GM21447 (cell line): ENCODE measurements around the gene A1CF.
"Not testable (repeated sequence)": the region's sequence is repeated elsewhere in the genome, so short reads cannot be mapped to it uniquely, and the experiment has no call there.

Experiments used
- ATAC-seq: cut with Tn5 transposase; IDR thresholded peaks from one replicate; pipeline ENCODE4 v1.9.1; 2021; ENCODE audit not compliant: unreplicated experiment

Gene A1CF

DNA sequence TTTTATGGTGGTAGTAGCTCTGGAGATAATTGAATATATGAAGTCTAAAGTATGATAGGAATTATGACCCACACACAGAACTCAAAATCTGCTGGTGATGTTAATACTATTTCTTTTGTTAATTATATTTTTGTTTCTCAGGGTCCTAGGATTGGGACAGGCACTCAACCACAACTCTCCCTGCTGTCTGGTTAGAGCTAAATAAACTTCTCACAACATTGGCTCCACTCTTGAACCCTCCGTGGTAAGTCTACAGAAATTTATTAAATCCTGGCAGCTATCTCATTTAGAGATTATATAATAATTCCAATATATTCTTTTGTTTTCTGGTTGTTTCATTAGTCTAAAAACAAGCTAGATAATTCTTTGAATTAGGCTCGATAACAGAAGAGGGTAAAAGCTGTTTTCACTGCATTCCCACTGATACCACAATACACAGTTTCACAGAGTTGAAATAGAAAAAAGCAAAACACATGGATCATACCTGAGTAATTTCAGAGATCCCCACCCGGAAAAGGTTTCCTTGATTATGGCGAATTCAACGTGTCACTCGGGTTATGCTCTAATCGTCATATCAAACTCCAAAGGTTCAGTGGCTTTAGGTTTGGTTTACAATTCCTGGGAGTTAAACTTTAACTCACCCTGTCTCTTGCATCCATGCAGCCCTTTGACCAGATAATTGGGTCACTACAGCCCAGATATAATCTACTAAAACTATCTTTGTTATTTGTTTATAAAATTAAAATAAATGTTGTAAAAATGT, at the start of gene A1CF:
TSS of gene A1CF (minus strand) at position 531 of the 763 bp plus-strand sequence. CDS start 25,687 bp downstream, outside the sequence.
- ATAC-seq = no peak

DNA sequence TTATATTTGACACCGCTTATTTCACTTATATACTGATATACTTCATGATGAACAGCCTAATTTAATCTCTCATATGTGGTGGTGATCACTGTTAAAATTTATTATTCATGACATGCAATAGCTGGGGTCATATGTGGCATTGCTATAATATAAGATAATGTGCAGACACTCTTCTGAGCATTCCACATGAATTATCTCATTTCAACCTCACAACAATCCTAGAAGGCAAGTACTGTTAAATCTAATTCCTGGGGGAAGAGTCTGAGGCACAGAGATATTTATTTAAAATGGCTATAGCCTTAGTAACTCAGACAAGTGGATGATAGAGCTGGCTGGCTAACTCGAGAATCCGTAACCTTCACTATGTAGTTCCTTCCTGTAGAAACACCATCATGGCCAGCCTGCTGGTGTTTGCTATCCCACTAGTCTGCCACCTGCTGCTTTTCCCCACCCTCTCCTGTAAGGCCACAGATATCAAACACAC, 46.6 kb upstream of the A1CF start:
- ATAC-seq = no peak

- ATAC-seq = no peak
These were observed 44.2 kb upstream of the A1CF start for GRCh38 chr10:50929670-50930069.

DNA sequence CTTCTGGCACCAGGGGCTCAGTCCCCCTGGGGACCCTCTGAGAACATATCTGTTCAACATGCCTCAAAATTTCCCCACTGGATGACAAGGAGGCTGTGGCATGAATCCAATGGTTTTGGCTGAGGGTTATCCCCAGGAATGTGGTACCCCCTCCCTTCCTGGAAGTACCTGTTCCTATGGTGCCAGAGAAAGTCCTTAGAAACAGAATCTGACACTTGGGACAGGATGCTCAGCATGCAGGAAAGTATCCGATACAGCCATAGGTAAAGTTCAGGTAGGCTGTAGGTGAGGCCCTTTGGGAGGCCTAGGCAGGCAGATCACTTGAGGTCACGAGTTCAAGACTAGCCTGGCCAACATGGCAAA, 42.7 kb upstream of the A1CF start:
- ATAC-seq = no peak

DNA sequence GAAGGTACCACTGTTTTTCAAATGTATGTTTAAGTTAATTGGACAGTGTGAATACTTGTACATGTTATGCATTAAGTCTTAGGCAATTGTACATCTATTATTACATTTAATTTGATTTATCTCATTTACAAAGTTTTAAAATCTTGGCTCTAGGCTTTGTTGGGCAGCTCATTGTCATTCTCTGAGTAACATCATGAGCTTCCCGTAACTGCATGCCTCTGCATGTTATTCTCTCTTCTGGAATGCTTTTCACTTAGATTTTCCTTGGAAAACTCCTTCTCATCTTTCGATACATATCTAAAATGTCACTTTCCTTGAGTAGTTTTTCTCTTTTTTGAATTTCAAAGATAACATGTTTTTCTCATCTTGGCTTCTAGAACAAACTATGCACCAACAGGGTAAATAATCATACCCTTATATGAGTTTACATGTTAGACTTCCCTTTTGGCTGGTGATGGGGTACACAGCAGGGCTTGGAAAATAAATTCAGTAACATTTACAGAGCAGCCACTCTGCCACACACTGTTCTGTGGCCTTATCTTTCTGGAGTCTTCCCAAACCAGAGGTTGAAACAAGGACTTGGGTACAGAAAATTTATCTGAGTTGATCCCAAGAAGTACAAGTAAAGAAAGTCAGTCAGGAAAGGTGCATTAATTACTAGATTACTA, 42.2 kb upstream of the A1CF start:
- ATAC-seq = no peak

DNA sequence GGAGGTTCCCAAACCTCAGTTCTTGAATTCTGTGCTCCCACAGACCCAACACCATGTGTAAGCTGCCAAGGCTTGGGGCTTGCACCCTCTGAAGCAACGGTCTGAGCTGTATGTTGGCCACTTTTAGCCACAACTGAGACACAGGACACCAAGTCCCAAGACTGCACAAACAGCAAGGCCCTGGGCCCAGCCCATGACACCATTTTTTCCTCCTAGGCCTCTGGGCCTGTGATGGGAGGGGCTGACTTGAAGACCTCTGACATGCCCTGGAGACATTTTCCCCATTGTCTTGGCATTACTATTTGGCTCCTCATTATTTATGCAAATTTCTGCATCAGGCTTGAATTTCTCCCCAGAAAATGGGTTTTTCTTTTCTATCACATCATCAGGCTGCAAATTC, 38.0 kb upstream of the A1CF start:
- ATAC-seq = not testable (repeated sequence)

- no peak for ATAC-seq
These were observed 33.6 kb upstream of the A1CF start for GRCh38 chr10:50919010-50919409.

DNA sequence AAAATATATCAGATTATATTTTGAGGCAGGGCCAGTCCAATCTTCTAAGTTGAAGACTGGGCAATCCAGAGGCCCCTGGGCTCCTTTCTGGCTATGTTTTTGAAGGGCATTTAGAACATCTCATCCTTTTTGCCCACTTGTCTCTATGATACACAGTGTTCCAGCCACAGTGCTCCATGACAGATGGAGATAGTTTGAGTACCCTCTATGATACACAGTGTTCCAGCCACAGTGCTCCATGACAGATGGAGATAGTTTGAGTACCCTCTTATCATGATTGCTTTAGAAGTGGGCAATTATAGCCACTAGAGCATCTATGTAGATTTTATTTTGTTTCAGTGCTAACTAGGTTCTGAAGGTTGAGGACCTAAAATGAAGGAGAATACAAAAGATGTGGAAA, 33.1 kb upstream of the A1CF start:
- no peak for ATAC-seq

GRCh38 chr10:50917486-50917885, 32.1 kb upstream of the A1CF start:
- no peak for ATAC-seq

GRCh38 chr10:50909334-50910014, 24.0 kb upstream of the A1CF start:
- no peak for ATAC-seq

DNA sequence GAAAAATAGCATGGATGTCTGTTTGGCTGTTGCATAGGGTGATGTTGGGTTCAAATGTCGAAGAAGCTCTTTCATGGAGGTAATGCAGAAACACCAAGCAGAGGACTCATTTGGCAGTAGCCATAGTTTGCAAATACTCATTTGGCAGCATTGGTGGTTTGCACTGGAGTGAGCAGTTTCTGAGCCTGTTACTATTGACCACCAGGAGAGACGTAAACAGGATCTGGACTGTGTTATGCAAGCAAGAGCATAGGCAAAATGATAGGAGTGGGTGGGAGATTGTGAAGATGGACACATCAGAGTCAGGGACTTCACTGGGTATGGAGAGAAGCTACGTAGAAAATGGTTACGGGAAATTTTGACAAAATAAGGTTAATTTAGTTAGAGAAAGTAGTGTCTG, 22.9 kb upstream of the A1CF start:
- ATAC-seq = no peak

DNA sequence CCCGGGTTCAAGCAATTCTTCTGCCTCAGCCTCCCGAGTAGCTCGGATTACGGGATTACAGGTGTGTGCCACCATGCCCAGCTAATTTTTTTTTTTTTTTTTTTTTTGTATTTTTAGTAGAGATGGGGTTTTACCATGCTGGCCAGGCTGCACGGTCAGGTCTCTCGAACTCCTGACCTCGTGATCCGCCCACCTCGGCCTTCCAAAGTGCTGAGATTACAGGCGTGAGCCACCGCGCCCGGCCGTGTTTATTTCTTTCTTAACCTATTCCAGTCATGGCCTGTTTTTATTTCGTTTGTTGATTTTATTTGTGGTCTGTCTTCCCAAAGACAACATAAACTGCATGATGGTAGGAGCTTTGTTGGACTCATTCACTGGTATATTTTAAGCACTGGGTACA, 20.4 kb upstream of the A1CF start:
- not testable (repeated sequence) for ATAC-seq

- ATAC-seq = no peak
These were observed 11.3 kb upstream of the A1CF start for GRCh38 chr10:50896721-50897120.

DNA sequence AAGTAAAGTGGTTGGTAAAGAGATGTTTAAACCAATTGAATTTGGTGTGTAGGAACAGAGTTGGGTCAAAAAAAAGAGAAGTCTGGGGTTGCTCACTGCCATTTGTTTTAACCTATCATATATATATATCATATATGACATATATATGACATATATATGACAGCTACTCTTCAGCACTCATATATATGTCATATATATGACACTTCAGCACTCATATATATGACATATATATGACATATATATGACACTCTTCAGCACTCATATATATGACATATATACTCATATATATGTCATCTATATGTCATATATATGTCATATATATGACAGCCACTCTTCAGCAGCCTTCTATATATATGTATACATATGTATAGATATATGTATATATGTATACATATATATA, 8.9 kb upstream of the A1CF start:
- no peak for ATAC-seq

GRCh38 chr10:50892467-50892866, 7.0 kb upstream of the A1CF start:
- no peak for ATAC-seq

GRCh38 chr10:50884302-50884701, 1.1 kb downstream of the A1CF start:
- no peak for ATAC-seq

GRCh38 chr10:50883629-50884028, 1.8 kb downstream of the A1CF start:
- no peak for ATAC-seq

DNA sequence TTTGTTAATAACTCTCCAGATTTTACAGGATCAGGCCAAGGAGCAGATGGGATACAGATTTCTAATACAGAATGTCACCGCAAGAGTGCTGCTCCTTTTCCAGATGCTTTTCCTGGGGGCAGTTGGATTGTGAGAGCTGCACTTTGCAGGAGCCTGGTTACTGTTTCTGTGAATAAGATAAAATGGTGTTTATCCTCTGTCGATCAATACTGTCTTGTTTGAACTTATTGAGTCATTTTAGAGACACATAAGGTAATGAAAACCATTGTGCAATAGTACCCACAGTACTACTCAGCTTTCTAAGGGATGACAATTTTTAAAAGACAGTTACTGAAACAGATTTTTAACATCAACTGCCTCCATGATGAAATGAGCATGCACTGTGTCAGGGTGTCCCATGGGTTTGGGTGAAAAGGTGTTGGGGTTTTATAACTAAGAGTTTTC, 2.9 kb downstream of the A1CF start:
- ATAC-seq = no peak

- ATAC-seq = not testable (repeated sequence)
These were observed 4.4 kb downstream of the A1CF start for GRCh38 chr10:50881046-50881445.

DNA sequence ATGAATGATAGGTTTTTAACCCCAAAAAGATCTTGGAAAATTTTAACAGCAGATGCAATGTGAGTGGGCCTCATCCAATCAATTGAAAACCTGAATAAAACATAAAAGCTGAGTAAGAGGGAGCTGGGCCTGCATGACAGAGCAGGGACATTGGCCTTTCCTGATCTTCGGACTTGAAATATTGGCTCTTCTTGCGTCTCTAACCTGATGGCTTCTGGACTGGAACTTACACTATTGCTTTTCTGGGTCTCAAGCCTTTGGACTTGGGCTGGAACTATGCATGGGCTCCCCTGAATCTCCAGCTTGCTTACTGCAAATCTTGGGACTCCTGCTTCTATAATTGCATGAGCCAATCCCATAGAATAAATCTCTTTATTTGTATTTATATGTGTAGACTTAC, 9.0 kb downstream of the A1CF start:
- no peak for ATAC-seq

- no peak for ATAC-seq
These were observed 10.7 kb downstream of the A1CF start for GRCh38 chr10:50874723-50875122.

- ATAC-seq = no peak
These were observed 19.1 kb downstream of the A1CF start for GRCh38 chr10:50866317-50866716.
